WTC11 (cell line): ENCODE measurements around the gene RHOT1.

Experiments
- ESRRA ChIP-seq: sonication (generic); formaldehyde crosslinking; IDR thresholded peaks from 2 replicates; pipeline ENCODE4 v1.8.1; 2022; ENCODE audit warnings: mild to moderate bottlenecking, missing genetic modification reagents, borderline replicate concordance
- ZNF416 ChIP-seq: fragments of 250-450 bp; sonication (Bioruptor Pico); IDR thresholded peaks from 2 replicates; pipeline ENCODE4 v1.9.0; 2021; ENCODE audit warnings: mild to moderate bottlenecking, inconsistent platforms
- TF ChIP-seq, protein P1 (sequence below): fragments of 200-600 bp; IDR thresholded peaks from 2 replicates; pipeline ENCODE4 v1.8.0; 2022; ENCODE audit warnings: antibody characterized with exemption
- TF ChIP-seq, protein P2 (sequence below): fragments of 250-450 bp; sonication (Bioruptor Pico); IDR thresholded peaks from 2 replicates; pipeline ENCODE4 v1.8.0; 2021; ENCODE audit warnings: mild to moderate bottlenecking

DNA sequence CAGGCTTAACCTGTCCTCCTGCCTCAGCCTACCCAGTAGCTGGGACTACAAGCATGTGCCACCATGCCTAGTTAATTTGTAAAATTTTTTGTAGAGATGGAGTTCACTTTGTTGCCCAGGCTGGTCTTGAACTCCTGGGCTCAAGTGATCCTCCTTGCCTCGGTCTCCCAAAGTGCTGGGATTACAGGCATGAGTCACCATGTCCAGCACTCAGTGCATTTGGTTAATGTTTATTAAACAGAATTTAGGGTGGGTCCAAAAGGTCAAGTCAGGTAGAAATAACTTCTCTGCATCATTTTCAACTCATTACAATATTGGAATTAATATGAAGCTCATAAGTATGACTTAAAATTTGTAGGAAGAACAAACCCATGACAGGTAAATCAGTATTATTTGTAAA lies 55.7 kb downstream of the RHOT1 start:
- TF ChIP-seq, protein P1, sequence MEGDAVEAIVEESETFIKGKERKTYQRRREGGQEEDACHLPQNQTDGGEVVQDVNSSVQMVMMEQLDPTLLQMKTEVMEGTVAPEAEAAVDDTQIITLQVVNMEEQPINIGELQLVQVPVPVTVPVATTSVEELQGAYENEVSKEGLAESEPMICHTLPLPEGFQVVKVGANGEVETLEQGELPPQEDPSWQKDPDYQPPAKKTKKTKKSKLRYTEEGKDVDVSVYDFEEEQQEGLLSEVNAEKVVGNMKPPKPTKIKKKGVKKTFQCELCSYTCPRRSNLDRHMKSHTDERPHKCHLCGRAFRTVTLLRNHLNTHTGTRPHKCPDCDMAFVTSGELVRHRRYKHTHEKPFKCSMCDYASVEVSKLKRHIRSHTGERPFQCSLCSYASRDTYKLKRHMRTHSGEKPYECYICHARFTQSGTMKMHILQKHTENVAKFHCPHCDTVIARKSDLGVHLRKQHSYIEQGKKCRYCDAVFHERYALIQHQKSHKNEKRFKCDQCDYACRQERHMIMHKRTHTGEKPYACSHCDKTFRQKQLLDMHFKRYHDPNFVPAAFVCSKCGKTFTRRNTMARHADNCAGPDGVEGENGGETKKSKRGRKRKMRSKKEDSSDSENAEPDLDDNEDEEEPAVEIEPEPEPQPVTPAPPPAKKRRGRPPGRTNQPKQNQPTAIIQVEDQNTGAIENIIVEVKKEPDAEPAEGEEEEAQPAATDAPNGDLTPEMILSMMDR = no peak
- TF ChIP-seq, protein P2, sequence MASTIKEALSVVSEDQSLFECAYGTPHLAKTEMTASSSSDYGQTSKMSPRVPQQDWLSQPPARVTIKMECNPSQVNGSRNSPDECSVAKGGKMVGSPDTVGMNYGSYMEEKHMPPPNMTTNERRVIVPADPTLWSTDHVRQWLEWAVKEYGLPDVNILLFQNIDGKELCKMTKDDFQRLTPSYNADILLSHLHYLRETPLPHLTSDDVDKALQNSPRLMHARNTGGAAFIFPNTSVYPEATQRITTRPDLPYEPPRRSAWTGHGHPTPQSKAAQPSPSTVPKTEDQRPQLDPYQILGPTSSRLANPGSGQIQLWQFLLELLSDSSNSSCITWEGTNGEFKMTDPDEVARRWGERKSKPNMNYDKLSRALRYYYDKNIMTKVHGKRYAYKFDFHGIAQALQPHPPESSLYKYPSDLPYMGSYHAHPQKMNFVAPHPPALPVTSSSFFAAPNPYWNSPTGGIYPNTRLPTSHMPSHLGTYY (CRISPR knock-in tag) = no peak
- no peak for TF ChIP-seq ZNF416
- TF ChIP-seq ESRRA = no peak
